ENCODE data around the gene TMEM59L. TPM values are rescaled to one million over a fixed set of nuclear protein-coding genes. Genes with fewer than 3 reads are reported as not detected.
"Not testable (repeated sequence)": the region's sequence is repeated elsewhere in the genome, so short reads cannot be mapped to it uniquely, and the experiment has no call there.

Gene TMEM59L
- total RNA-seq, 4 donors from 2014 or later = 3.1 to 12.6 (median 4.2) TPM; not detected in 1

DNA sequence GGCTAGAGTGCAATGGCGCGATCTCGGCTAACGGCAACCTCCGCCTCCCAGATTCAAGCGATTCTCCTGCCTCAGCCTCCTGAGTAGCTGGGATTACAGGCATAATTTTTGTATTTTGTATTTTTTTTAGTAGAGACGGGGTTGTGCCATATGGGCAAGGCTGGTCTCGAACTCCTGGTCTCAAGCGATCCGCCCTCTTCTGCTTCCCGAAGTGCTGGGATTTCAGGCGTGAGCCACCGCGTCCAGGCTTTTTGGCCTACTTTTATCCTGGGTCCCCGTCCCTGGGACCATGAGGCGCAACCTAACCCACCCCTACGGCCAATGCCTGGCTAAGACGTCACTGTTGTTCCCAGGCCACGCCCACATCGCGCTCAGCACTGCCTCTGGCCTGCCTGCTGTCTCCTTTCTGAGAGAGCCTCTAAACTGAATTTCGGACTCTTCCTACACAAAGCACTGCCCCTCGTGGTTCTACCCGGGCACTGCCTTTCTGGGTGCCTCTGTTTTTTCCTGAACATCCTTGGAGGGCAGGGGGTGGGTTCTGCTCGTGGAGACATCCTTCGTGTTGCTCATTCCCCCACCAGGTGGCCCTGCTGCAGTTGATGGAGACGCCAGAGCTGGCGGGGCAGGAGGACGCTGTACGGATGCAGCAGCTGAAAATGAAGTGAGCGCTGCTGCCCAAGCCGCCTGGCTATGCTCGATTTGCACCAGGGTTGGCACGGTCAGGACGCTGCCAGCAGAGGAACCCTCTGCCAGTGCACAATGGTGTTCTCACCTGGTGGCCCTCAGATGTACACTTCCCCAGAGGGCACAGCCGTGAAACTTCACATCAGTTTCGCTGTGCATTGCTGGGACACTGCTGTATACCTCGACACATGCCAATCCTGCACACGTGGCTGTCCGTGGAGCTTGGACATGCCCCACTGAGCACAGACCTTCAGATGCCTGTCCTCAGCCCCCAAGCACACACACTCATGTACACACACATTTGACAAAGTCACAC, 22.1 kb upstream of the TMEM59L start:
- H3K27me3 ChIP-seq = no peaks in the 10 kb centered on the region
- H3K4me3 ChIP-seq = peak overlapping the region in 2 of 4 donors; percentile 63 to 99
- peak; percentile 51 to 55 for DNase-seq (ENCODE audit: low spot score in 2 of 2)
- peaks cover 0 to 45% (median 26%) of the 10 kb centered on the region in 4 donors for H3K4me1 ChIP-seq
- peaks cover 0 to 8% (median 0%) of the 10 kb centered on the region in 3 donors for H3K36me3 ChIP-seq
- no peaks in the 10 kb centered on the region for H3K9me3 ChIP-seq
- WGBS, 2 donors = 59 to 62% methylated on average over 39 to 40 of the region's 40 CpGs
- peak overlapping the region in 2 of 4 donors; percentile 76 to 91 for H3K27ac ChIP-seq
- TF ChIP-seq, protein P1, sequence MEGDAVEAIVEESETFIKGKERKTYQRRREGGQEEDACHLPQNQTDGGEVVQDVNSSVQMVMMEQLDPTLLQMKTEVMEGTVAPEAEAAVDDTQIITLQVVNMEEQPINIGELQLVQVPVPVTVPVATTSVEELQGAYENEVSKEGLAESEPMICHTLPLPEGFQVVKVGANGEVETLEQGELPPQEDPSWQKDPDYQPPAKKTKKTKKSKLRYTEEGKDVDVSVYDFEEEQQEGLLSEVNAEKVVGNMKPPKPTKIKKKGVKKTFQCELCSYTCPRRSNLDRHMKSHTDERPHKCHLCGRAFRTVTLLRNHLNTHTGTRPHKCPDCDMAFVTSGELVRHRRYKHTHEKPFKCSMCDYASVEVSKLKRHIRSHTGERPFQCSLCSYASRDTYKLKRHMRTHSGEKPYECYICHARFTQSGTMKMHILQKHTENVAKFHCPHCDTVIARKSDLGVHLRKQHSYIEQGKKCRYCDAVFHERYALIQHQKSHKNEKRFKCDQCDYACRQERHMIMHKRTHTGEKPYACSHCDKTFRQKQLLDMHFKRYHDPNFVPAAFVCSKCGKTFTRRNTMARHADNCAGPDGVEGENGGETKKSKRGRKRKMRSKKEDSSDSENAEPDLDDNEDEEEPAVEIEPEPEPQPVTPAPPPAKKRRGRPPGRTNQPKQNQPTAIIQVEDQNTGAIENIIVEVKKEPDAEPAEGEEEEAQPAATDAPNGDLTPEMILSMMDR (IDR thresholded peaks at IDR 0.05) = peak in 2 of 5 experiments; percentile 36 to 42
- TF ChIP-seq POLR2A (IDR thresholded peaks at IDR 0.05) (no peak), EP300 (IDR thresholded peaks at IDR 0.05) (peak in 1 of 2 donors; percentile 9)

DNA sequence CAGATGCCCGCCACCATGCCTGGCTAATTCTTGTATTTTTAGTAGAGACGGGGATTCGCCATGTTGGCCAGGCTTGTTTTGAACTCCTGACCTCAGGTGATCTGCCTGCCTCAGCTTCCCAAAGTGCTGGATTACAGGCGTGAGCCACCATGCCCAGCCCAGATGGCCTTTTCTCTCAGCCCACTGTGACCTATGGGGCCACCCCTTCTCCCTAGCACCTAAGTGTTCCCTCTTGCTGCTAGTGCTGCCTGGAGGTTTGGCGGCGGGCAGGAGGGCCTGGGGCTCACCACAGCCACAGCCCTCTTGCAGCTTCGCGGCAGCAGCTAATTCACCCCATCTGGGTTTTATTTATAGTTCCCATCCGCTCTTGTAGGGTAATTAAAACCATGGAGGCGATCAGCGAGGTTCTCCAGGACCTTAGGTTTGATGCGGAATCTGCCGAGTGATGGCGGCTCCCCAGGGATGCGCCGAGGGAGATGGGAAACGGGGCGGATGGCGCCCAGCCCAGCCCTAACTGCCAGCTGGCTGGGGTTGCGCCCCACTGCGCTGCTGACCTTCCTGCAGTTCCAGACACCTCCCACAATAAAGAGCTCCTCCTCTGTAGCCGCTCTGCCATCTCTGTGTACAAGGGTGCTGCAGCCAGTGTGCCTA, 20.8 kb upstream of the TMEM59L start:
- H3K27ac ChIP-seq = peak overlapping the region in 1 of 4 donors; percentile 6
- no peak for DNase-seq (ENCODE audit: low spot score in 2 of 2)
- peaks cover 0 to 49% (median 27%) of the 10 kb centered on the region in 4 donors for H3K4me1 ChIP-seq
- WGBS, 2 donors = 82 to 88% methylated on average over 19 to 22 of the region's 22 CpGs
- no peak overlapping the region for H3K4me3 ChIP-seq
- H3K27me3 ChIP-seq = peaks cover 2 to 3% of the 10 kb centered on the region in 2 donors
- H3K9me3 ChIP-seq = no peaks in the 10 kb centered on the region
- peaks cover 0 to 8% (median 0%) of the 10 kb centered on the region in 3 donors for H3K36me3 ChIP-seq
- no peak for TF ChIP-seq EP300 (IDR thresholded peaks at IDR 0.05)
- no peak for TF ChIP-seq POLR2A (IDR thresholded peaks at IDR 0.05)
- TF ChIP-seq, protein P1 (IDR thresholded peaks at IDR 0.05) = no peak

DNA sequence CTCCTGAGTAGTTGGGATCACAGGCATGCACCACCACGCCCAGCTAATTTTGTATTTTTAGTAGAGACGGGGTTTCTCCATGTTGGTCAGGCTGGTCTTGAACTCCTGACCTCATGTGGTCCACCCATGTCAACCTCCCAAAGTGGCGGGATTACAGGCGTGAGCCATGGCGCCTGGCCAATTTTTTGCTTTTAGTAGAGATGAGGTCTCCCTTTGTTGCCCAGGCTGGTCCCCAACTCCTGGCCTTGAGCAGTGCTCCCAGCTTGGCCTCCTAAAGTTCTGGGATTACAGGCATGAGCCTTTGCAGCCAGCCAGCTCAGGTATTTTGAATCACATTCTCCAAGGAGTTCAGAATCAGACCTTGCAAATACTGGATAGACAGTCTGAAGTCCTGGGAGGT, 19.9 kb upstream of the TMEM59L start:
- 70 to 74% methylated on average over 5 of the region's 5 CpGs for WGBS, 2 donors
- Histone ChIP-seq H3K4me1 (peaks cover 0 to 48% (median 27%) of the 10 kb centered on the region in 4 donors), H3K27me3 (peaks cover 2 to 10% of the 10 kb centered on the region in 2 donors)
- DNase-seq (ENCODE audit: low spot score in 2 of 2); H3K4me3 ChIP-seq; H3K9me3 ChIP-seq; H3K27ac ChIP-seq; H3K36me3 ChIP-seq: not testable (repeated sequence)

DNA sequence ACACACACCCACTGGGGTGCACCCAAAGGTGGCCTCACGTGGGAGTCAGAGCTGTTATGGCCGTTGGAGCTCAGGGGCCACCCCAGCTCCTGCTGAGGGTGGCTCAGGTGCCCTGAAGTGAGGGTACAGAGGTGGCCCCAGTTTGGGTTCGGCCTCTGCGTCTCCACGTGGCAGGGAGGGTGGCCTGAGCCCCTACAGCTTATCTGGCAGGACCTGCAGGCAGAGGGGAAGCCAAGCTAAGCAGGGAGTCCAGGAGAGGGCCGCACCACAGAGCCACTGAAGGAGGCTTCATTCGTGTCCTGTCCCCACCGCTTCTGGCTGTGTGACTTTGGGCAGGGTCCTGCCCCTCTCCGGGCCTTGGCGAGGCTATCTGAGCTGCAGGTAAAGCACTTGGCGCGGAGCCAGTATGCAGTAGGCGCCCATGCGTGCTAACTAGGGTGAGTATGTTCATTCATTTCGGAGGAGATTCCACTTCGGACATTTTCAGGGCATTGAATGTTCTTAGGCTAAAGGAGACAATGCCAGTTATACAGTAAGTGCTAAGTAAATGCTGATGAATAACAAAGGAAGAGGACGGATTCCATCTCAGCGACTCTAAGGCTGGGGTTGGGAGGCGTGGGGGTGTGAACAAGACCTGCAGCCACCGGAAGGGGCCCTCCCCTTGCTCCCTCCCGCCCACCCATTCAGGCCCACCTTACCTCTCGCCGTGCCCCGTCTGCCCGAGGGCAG, 19.1 kb upstream of the TMEM59L start:
- H3K9me3 ChIP-seq = no peaks in the 10 kb centered on the region
- 41 to 47% methylated on average over 24 to 25 of the region's 25 CpGs for WGBS, 2 donors
- no peak for DNase-seq (ENCODE audit: low spot score in 2 of 2)
- peaks cover 0 to 8% (median 0%) of the 10 kb centered on the region in 3 donors for H3K36me3 ChIP-seq
- TF ChIP-seq EP300 (IDR thresholded peaks at IDR 0.05) = no peak
- TF ChIP-seq, protein P1 (IDR thresholded peaks at IDR 0.05) = no peak
- no peak for TF ChIP-seq POLR2A (IDR thresholded peaks at IDR 0.05)
- H3K27ac ChIP-seq = peak overlapping the region in 3 of 4 donors; percentile 22 to 59 (median 53)
- peaks cover 2 to 17% of the 10 kb centered on the region in 2 donors for H3K27me3 ChIP-seq
- H3K4me1 ChIP-seq = peaks cover 0 to 40% (median 25%) of the 10 kb centered on the region in 4 donors
- peak overlapping the region in 2 of 4 donors; percentile 46 to 51 for H3K4me3 ChIP-seq

All from tibial nerve (tissue), 4 donors.